Neuronal stem cell (in vitro differentiated cells): ENCODE data around the gene S100G.
"Not testable (repeated sequence)": the region's sequence is repeated elsewhere in the genome, so short reads cannot be mapped to it uniquely, and the experiment has no call there.

Source experiments
- DNase-seq: peaks from one replicate; pipeline ENCODE4 v3.0.0-alpha.2; 2013; ENCODE audit warnings: low spot score
- H2AFZ ChIP-seq: one replicate; pipeline ENCODE4 v1.6.1; 2013; ENCODE audit warnings: mild to moderate bottlenecking, low read length, inconsistent platforms
- H2AK5ac ChIP-seq: 2 replicates; pipeline ENCODE4 v1.6.1; 2013; ENCODE audit warnings: low read depth, mild to moderate bottlenecking, inconsistent platforms, low read length, moderate library complexity, mixed read lengths
- H2BK120ac ChIP-seq: 2 replicates; pipeline ENCODE4 v1.6.1; 2013; ENCODE audit warnings: low read depth, mild to moderate bottlenecking, inconsistent platforms, low read length, moderate library complexity, mixed read lengths
- H2BK12ac ChIP-seq: one replicate; pipeline ENCODE4 v1.6.1; 2013; ENCODE audit warnings: low read length, inconsistent platforms
- H2BK15ac ChIP-seq: 2 replicates; pipeline ENCODE4 v1.6.1; 2013; ENCODE audit warnings: mild to moderate bottlenecking, low read length, inconsistent platforms, mixed read lengths
- H2BK5ac ChIP-seq: one replicate; pipeline ENCODE4 v1.6.1; 2013; ENCODE audit warnings: inconsistent platforms, mild to moderate bottlenecking, low read length, moderate library complexity
- H3K14ac ChIP-seq: one replicate; pipeline ENCODE4 v1.6.1; 2013; ENCODE audit warnings: low read length, inconsistent platforms
- H3K18ac ChIP-seq: 2 replicates; pipeline ENCODE4 v1.6.1; 2013; ENCODE audit warnings: low read length, inconsistent platforms
- H3K23ac ChIP-seq: 2 replicates; pipeline ENCODE4 v1.6.1; 2013; ENCODE audit warnings: low read depth, mild to moderate bottlenecking, mixed read lengths, low read length, inconsistent platforms; ENCODE audit not compliant: poor library complexity
- H3K27ac ChIP-seq: replicated peaks from 3 replicates; pipeline ENCODE4 v1.5.1; 2013; ENCODE audit warnings: low read length, inconsistent platforms
- H3K27me3 ChIP-seq, 3 experiments: 2 replicates each; pipeline ENCODE4 v1.6.1; 2013; ENCODE audit warnings: low read length in 3 of 3, mild to moderate bottlenecking in 2 of 3, inconsistent platforms in 1 of 3, low read depth in 1 of 3, mixed read lengths in 1 of 3, moderate library complexity in 1 of 3; ENCODE audit not compliant: control insufficient read depth in 3 of 3, insufficient read depth in 3 of 3
- H3K36me3 ChIP-seq, 2 donors: replicated peaks in 1 of 2; 2 replicates each; pipeline ENCODE4 v1.6.1; 2013; ENCODE audit warnings: low read length in 2 of 2; ENCODE audit not compliant: control insufficient read depth in 2 of 2, insufficient read depth in 2 of 2
- H3K4ac ChIP-seq: 2 replicates; pipeline ENCODE4 v1.6.1; 2013; ENCODE audit warnings: inconsistent platforms, mild to moderate bottlenecking, low read length, moderate library complexity
- H3K4me1 ChIP-seq, 2 donors: 1 replicate in 1 of 2; 2 replicates in 1 of 2; pipeline ENCODE4 v1.6.1; 2013; ENCODE audit warnings: low read length in 2 of 2, low read depth in 1 of 2; ENCODE audit not compliant: control insufficient read depth in 2 of 2, insufficient read depth in 1 of 2
- H3K4me2 ChIP-seq: one replicate; pipeline ENCODE4 v1.6.1; 2013; ENCODE audit warnings: mild to moderate bottlenecking, low read length, inconsistent platforms; ENCODE audit not compliant: insufficient read depth, poor library complexity, severe bottlenecking
- H3K4me3 ChIP-seq, 2 donors: 2 replicates each; pipeline ENCODE4 v1.5.1; 2013; ENCODE audit warnings: low read length in 2 of 2, mild to moderate bottlenecking in 2 of 2, inconsistent platforms in 1 of 2, moderate library complexity in 1 of 2
- H3K79me1 ChIP-seq: one replicate; pipeline ENCODE4 v1.6.1; 2013; ENCODE audit warnings: low read depth, mild to moderate bottlenecking, inconsistent platforms, low read length, moderate library complexity
- H3K9ac ChIP-seq: one replicate; pipeline ENCODE4 v1.6.1; 2013; ENCODE audit warnings: mild to moderate bottlenecking, low read depth, low read length, inconsistent platforms; ENCODE audit not compliant: poor library complexity
- H3K9me3 ChIP-seq, 2 donors: replicated peaks in 1 of 2; 2 replicates each; pipeline versions ENCODE3 to v1.6.1; 2013; ENCODE audit warnings: low read length in 2 of 2, mild to moderate bottlenecking in 2 of 2, inconsistent platforms in 1 of 2, low read depth in 1 of 2, mixed read lengths in 1 of 2, moderate library complexity in 1 of 2; ENCODE audit not compliant: control insufficient read depth in 2 of 2, insufficient read depth in 1 of 2
- H4K8ac ChIP-seq: one replicate; pipeline ENCODE4 v1.6.1; 2013; ENCODE audit warnings: low read depth, mild to moderate bottlenecking, inconsistent platforms, low read length, moderate library complexity
- H4K91ac ChIP-seq: one replicate; pipeline ENCODE4 v1.6.1; 2013; ENCODE audit warnings: low read length, low read depth, mild to moderate bottlenecking, inconsistent platforms; ENCODE audit not compliant: poor library complexity
- WGBS, 2 donors: extraction: QIAGEN DNeasy Blood & Tissue Kit; methylation state at CpG; one replicate each; pipeline ENCODE4 v1.1.7; 2013; ENCODE audit warnings: missing lambda C conversion rate in 2 of 2, mixed read lengths in 1 of 2; ENCODE audit not compliant: insufficient read length in 2 of 2, insufficient replicate concordance in 1 of 2; ENCODE audit errors: extremely low coverage in 2 of 2; 5-methylcytosine and 5-hydroxymethylcytosine counted together

S100G gene

GRCh38 chrX:16604337-16604736 is 45.6 kb upstream of the S100G start:
- H3K27ac ChIP-seq: no peak overlapping the region
- H3K9me3 ChIP-seq: peaks cover 0 to 2% of the 10 kb centered on the region in 2 donors
- no peak overlapping the region for H2BK12ac ChIP-seq
- no peak overlapping the region for H2BK120ac ChIP-seq
- no peak overlapping the region for H4K91ac ChIP-seq
- no CpG with 5 or more reads among the region's 2 CpGs for WGBS, 2 donors
- H3K9ac ChIP-seq: no peak overlapping the region
- no peak overlapping the region for H2AFZ ChIP-seq
- no peak for DNase-seq
- H3K27me3 ChIP-seq: no peaks in the 10 kb centered on the region
- no peak overlapping the region for H2BK15ac ChIP-seq
- H3K23ac ChIP-seq: no peak overlapping the region
- peaks cover 0 to 39% of the 10 kb centered on the region in 2 donors for H3K36me3 ChIP-seq
- H3K14ac ChIP-seq: no peak overlapping the region
- no peak overlapping the region for H2AK5ac ChIP-seq
- H2BK5ac ChIP-seq: no peak overlapping the region
- no peak overlapping the region for H3K4me2 ChIP-seq
- H3K4ac ChIP-seq: no peak overlapping the region
- no peak overlapping the region for H3K18ac ChIP-seq
- no peak overlapping the region for H3K4me3 ChIP-seq
- H4K8ac ChIP-seq: no peak overlapping the region
- H3K4me1 ChIP-seq: no peaks in the 10 kb centered on the region
- H3K79me1 ChIP-seq: no peaks in the 10 kb centered on the region

GRCh38 chrX:16606142-16606720 is 43.7 kb upstream of the S100G start:
- Histone ChIP-seq H3K4me2 (no peak overlapping the region), H2AK5ac (no peak overlapping the region), H3K18ac (no peak overlapping the region), H2AFZ (no peak overlapping the region), H3K23ac (no peak overlapping the region), H3K4me1 (no peaks in the 10 kb centered on the region), H3K27me3 (no peaks in the 10 kb centered on the region), H3K9ac (no peak overlapping the region), H3K9me3 (peaks cover 0 to 2% of the 10 kb centered on the region in 2 donors), H2BK12ac (no peak overlapping the region), H3K79me1 (no peaks in the 10 kb centered on the region), H4K91ac (no peak overlapping the region), H2BK15ac (no peak overlapping the region), H3K4me3 (no peak overlapping the region), H3K4ac (no peak overlapping the region), H2BK5ac (no peak overlapping the region), H3K14ac (no peak overlapping the region), H4K8ac (no peak overlapping the region), H2BK120ac (no peak overlapping the region), H3K36me3 (peaks cover 0 to 57% of the 10 kb centered on the region in 2 donors), H3K27ac (no peak overlapping the region)
- WGBS, 2 donors: no CpG with 5 or more reads among the region's 4 CpGs
- no peak for DNase-seq

- Histone ChIP-seq H3K4me2 (no peak overlapping the region), H3K9ac (no peak overlapping the region), H2AK5ac (no peak overlapping the region), H2BK12ac (no peak overlapping the region), H2BK15ac (no peak overlapping the region), H4K91ac (no peak overlapping the region), H3K18ac (no peak overlapping the region), H2BK5ac (no peak overlapping the region), H3K4me3 (no peak overlapping the region), H4K8ac (no peak overlapping the region), H3K79me1 (no peaks in the 10 kb centered on the region), H3K9me3 (no peaks in the 10 kb centered on the region), H2BK120ac (no peak overlapping the region), H3K27ac (no peak overlapping the region), H3K27me3 (no peaks in the 10 kb centered on the region), H3K4ac (no peak overlapping the region), H3K23ac (no peak overlapping the region), H3K36me3 (peaks cover 0 to 62% of the 10 kb centered on the region in 2 donors), H3K14ac (no peak overlapping the region), H2AFZ (no peak overlapping the region), H3K4me1 (no peaks in the 10 kb centered on the region)
- no CpG with 5 or more reads among the region's 1 CpG for WGBS, 2 donors
- DNase-seq: no peak
These were observed 39.8 kb upstream of the S100G start for GRCh38 chrX:16610121-16610621.

GRCh38 chrX:16610654-16611053 is 39.3 kb upstream of the S100G start:
- H3K27me3 ChIP-seq, H2BK12ac ChIP-seq, H3K4ac ChIP-seq, H3K18ac ChIP-seq, H4K91ac ChIP-seq, H3K4me1 ChIP-seq, H3K14ac ChIP-seq, H3K9me3 ChIP-seq, H3K9ac ChIP-seq, H2BK120ac ChIP-seq, H2BK5ac ChIP-seq, H3K23ac ChIP-seq, H2BK15ac ChIP-seq, H2AK5ac ChIP-seq, H3K4me3 ChIP-seq, H2AFZ ChIP-seq, H3K79me1 ChIP-seq, H4K8ac ChIP-seq, DNase-seq, H3K27ac ChIP-seq, H3K4me2 ChIP-seq: not testable (repeated sequence)
- no CpG with 5 or more reads among the region's 3 CpGs for WGBS, 2 donors
- peaks cover 0 to 66% of the 10 kb centered on the region in 2 donors for H3K36me3 ChIP-seq
